Hindlimb muscle (tissue), 1 donor: Measurements from ENCODE around the gene TUBG2. TPM values are rescaled to one million over a fixed set of nuclear protein-coding genes. Genes with fewer than 3 reads are reported as not detected.
"Not testable (repeated sequence)": the region's sequence is repeated elsewhere in the genome, so short reads cannot be mapped to it uniquely, and the experiment has no call there.

Experiments
- DNase-seq: peaks from one replicate; pipeline ENCODE4 v3.0.0-alpha.2; 2013
- polyA plus RNA-seq: library from polyadenylated mRNA; unstranded; fragments of 120-200 nt; gene quantifications from one replicate; pipeline ENCODE4 v1.2.1, GENCODE V29; 2013; ENCODE audit not compliant: insufficient read length

Gene TUBG2
- polyA plus RNA-seq, 1 donor: 14.7 TPM

DNA sequence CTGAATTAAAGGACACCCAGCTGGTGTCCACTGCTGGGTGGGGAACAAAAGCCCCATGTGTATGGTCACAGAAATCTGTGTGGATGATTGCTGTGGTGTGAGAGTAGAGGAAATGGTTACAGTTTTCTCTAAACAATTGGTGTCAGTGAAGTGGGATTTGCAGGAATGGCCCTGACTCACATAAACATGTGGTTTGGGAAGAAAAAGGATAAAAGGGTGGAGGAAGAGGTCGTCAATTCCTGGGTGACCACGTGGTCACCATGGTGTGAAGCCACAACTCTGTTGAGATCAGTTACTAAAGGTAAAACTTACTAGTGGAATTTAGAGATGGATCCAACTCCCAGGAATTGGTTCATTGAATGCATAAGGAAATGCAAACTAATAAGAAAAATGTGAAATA lies 3.6 kb upstream of the TUBG2 start:
- DNase-seq: no peak

DNA sequence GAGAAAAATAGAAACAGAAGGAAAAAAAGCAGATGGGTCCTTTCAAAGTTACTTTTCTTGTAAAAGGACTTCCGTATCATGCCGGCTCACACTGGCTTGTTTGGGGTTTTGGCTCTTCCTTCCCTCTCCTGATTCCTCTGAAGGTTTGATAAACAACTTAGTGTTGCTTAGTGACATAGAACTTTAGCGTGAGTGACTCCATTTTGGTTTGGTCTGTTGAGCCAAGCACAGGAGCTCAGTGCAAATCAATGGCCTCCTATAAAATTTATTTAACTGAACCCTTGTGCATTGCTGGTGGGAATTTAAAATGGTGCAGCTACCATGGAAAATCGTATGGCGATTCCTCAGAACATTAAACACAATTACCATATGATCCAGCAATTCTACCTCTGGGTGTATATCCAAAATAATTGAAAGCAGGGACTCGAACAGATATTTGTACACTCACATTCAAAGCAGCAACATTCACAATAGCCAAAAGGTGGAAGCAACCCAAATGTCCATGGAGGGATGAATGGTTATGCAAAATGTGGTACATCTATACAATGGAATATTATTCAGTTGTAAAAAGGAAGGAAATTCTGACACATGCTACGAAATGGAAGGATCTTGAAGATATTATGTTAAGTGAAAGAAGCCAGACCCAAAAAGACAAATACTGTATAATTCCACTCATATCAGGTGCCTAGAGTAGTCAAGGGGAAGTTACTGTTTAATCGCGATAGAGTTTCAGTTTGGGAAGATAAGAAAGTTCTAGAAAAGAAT lies 1.1 kb upstream of the TUBG2 start:
- DNase-seq: no peak

DNA sequence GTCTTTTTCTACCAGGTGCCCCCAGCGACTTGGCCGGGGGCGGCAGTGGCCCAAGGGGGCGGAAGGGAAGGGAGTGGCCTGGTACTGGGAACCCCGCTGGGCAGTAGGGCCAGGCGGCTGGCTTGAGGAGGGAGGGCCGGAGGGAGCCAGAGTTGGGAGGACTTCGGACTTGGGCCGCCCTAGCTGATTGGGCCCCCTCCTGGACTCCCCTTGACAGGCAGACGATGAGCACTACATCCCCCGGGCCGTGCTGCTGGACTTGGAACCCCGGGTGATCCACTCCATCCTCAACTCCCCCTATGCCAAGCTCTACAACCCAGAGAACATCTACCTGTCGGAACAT lies 819 bp downstream of the TUBG2 start:
- DNase-seq: not testable (repeated sequence)

DNA sequence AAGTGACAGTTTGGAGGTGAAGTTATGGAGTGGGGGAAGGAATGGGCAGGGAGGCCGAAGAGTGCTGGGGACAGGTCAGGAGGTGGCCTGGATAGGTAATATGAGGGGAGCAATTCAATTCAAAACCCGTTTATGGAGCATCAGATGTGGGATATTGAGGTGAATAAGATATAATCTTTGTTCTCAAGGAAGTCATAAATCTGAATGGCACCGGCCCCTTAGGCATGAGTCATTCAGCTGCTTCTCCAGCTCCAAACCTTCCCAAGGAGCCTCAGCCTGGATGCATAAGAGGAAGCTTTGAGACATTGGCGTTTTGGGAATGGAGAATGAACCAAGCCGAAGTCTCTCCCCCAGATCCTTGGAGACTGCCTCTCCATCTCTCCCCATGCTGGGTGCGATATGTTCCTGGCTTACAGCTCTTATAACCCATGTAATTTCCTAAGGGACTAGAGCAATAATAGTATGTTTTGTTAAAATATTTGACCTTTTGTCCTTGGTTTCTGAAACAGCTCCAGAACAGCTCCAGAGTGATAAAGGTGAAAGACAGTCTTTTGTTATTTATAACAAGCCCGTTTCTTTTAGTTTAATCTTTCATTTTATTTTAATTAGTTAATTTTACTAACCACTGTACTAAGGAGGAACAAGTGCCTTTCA lies 1.7 kb downstream of the TUBG2 start:
- no peak for DNase-seq

DNA sequence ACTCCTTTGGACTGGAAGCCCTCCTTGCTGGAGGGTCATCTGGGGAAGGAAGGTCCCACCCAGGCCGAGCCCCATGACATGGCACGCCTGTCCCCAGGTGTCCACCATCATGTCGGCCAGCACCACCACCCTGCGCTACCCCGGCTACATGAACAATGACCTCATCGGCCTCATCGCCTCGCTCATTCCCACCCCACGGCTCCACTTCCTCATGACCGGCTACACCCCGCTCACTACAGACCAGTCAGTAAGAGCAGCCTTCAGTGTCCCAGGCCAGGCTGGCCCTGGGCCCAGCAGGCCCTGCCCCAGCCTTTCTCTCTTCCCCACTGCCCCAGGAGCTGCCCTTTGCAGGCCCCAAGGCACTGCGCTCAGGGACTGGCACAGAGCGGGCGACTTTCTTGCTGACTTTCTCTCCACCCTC lies 6.5 kb downstream of the TUBG2 start:
- DNase-seq: no peak

DNA sequence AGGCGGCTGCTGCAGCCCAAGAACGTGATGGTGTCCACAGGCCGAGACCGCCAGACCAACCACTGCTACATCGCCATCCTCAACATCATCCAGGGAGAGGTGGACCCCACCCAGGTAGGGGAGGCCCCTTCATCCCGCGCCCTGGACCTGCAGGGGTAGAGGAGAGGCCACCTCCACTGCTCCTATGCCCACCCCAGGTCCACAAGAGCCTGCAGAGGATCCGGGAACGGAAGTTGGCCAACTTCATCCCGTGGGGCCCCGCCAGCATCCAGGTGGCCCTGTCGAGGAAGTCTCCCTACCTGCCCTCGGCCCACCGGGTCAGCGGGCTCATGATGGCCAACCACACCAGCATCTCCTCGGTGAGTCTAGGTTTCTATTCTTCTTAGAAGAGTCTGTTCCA lies 7.0 kb downstream of the TUBG2 start:
- DNase-seq: not testable (repeated sequence)

DNA sequence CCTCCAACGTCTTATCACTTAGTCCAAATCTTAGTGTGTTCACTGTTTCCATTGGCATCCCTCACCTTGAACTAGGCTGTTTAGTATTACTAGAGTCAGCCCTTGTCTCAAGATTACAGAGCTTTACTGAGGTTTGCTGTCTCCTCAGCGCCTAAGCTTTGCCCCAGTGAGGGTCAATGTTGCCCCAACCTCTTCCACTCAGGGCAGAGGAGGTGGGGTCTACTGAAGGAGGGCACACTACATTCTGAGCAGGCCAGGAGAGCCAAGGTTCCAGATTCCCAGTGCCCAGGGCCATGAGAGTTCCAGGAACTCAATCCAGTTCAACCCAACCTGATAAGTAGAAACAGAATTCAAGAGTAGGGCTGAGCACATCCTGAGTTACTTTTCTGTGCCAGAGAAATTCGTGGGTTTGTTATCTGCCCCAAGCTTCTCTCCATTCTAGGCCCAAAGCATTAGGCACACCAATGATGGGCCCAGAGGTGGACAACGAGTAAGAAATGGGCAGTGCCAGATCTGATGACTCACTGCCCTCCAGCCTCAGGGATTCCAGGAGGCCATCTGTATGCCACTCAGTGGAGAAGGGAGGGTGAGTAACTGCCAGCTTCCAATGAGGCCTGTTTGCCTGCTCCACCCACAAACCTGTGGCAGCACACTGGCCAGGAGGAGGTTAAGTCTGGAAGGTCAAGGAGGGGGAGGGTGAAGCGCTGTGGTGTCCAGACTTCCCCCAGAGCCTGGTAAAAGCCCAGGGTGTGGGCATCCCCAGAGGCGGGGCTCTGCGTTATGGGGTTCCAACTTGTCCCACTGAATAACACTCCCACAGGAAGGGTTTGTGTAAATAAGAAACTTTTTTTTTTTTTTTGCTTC lies 8.2 kb downstream of the TUBG2 start:
- no peak for DNase-seq

DNA sequence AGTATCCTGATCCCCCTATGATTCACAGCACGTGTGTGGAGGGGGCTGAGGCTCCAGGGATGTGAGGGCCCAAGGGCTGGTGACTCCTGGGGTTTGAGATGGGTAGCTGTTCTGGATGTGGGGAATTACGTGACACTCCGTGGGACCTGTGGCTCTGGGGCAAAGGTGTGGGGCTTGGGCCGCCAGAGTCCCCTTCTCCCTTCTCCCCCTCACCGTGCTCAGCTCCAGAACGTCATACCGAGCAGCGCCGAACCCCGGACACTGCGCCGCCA lies 10.6 kb downstream of the TUBG2 start:
- no peak for DNase-seq

DNA sequence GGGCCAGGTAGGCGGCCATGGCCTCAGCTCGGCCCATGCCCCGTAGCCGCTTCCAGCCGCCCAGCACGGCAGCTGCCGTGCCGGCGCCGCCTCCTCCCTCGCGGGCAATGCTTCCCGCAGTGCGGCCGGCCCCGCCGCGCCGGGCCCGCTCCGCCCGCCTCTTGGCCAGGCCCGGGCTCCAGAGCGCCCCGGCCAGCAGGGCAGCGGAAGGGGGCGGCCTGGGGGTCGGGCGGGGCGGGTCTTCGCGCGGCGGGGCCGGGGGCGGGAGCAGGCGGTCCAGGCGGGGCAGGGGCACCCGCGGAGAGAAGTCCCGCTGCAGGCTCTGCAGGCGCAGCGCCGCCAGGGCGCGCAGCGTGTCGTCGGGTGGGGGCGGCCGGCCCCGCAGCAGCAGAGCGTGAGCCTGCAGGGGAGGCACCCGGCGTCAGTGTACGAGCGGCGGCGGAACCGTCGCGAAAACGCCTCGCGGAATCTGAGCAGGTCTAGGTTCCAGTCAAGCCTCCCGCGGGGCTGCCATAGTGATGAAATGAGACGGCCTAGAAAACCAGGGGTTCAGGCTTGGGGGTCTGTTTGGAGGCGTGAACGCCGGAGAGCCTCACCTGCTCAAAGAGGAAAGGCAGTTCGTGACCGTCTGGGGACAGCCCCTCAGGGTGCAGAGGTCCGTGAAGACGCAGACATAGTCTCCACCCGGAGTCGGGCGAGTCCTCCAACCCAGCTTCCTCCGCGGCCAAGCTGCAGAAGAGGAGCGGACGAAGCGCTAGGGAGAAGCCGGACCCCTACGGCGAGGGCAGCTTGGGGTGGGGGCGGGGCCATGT lies 11.1 kb downstream of the TUBG2 start:
- DNase-seq: no peak

DNA sequence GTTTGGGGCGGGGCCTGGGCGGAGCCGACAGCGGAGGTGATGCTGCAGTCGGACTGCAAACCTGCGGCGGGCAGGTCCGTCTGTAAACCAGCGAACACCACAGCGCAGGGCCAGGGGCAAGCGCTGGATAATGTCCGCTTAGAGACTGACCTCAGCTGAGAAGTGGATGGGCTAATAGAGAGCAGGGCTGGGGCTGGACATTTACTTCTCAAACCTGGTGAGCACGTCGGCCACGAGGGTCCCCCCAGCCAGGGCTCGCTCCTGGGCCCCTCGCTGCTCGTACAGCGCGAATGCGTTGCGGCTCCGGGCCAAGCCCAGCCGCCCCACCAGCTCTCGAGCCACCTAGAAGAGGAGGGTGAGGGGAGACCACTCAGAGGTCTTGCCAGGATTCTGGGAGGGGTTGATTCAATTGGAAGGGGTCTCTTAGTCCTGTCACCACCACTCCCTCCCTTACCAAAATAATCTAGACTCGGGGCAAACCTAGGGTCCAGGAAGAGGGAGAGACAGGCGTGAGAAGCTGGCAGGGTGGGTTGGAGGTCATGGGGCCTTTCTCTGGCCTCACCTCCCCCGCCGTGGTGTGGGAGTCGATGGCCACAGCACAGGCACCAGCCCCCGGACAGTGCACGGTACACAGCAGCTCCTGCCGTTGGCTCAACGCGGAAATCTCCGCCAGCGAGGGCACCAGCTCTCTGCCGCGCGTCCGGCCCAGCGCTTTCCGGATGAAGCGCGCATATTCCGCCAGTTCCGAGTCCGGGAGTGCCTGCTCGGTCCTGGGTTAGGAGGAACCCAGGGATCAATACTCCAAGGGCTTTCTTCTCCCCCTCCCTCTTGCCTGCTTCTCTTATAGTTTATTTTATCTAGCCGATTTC lies 11.9 kb downstream of the TUBG2 start:
- DNase-seq: no peak

DNA sequence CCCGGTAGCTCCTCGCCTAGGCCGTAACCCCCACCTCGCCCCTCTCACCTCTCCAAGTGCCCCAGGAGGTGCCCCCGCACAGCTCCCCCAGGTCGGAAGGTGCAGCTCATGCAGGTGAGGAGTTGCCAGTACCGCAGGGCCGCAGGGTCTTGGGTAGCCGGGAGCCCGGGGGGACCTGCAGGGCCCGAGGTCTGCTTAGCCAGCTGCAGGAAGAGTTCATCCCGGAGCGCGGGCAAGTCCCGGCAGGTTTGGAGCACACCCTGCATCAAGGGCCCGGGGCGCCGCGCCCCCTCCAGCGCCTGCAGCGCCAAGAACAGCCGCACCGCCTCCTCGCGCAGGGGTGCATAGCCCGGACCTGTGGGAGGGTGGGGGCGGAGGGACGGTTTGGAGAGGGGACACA lies 13.0 kb downstream of the TUBG2 start:
- no peak for DNase-seq

DNA sequence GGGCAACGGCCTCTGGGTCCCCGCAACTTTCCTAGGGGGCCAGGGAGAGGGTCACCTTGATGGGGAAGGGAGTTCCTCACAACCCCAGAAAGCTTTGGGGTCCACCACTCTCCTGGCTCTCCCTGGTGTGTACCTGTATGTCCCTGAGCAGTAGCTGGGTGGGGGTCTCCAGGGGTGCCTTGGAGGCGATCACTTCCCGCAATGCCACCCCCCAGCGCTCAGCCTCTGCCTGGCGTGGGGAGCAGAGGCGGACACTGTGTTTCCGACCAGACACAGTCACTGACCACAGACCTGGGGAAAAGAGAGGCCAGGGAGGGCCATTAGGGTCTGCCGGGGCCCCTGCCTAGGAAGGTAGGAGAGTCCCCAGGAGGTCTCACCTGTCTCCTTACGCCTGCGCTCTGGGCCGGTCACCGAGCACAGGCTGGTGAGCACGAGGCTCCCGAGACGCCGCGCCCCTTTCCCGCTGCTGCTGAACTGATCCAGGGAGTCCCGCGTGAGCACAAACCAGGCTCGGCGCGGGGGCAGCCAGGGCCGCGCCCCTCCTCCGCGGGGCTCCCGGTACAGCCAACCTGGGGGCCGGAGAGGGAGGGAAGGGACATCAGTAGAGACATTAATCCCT lies 14.3 kb downstream of the TUBG2 start:
- DNase-seq: no peak

DNA sequence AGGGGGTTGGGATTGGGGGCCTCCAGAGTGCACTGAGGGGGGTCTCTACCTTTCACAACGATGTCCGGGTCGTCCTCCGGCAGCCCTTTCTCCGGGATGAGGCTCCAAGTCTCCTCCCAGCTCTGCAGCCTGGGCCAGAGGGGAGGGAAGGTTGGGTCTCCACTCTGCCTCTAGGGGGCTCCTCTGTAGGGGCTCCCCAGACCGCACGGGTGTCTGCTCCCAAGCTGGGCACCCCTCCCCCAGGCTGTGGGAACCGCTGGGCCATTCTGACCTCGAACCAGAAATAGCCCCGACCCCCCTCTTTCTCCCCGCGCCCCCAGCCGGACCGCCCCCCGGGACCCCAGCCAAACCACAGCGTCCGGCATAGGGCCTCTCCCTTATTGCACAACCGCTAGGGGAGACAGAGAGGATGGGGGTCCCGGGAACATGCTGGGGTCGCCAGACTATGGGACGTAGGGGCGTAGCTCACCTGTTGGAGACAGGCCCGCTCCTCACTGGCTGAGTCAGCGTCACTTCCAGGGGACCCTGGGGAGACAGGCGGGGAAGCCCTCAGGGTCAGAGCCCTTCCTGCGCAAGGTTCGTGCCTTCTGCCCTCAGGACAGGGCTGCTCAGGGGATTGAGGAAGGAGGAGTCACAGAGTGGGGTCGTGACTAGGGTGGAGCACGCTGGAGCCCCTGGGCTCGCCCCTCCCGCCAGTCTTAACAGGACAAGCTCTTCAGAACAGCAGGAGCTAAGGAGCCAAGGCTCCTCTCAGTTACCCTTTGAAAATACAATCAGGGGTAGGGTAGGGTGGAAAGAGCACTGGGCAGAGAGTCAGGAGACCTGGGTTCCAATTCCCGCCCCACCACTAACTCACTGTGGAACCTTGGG lies 15.0 kb downstream of the TUBG2 start:
- peak; percentile 51 for DNase-seq

DNA sequence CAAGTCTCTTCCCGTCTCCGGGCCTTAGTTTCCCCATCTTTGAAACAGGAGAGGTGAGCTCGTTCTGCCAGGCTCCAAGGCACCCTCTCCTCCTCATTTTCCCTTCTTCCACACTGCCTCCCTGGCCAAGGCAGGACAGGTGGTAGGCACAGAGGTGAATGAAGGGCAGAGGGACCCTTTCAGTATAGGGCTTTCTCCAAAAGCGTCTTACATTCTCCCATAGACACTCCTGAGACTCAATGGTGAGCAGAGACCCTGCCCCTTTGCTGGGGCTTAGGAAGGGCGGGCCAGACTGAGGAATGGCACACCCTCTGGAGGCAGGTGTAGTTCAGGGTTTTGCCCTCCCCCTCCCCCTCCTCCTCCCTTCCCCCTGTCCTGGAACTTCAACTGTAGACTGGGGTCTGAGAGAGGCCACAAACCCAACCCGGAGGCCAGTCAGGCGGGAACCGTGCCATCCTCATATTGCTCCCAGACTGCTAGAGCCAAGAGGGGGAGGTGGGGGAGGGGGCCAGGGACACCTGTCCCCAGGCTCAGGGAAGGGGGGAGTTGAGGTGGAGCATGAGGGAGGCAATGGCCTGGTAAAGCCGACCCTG lies 15.8 kb downstream of the TUBG2 start:
- no peak for DNase-seq

DNA sequence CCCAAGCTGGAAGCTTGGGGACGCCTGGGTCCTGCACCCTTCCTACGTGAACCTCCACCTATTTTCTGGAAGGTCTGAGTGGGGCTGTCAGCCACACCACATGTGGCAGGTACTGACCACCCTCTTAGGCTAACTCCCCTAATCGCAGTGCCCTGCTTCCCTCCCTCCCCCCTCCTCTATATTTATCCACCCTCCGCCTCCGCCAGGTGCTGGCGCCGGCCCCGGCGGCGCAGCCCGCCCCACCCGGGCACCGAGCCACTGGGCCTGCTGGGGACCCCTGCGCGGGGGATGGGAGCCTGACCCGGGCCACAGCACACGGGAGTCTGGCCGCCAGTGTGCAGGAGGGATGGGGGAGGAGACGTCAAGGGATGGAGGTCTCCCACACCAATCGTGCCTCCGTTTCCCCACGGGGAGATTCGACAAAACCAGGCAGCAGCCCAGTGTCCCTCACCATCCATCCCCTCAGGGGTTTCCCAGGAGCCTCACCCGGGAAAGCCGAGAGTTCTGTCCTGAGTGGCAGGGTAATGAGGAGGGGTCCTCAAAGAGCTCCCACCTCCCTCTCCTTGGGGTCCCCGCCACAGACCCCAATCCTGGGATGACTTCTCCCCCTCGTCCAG lies 16.4 kb downstream of the TUBG2 start:
- no peak for DNase-seq

DNA sequence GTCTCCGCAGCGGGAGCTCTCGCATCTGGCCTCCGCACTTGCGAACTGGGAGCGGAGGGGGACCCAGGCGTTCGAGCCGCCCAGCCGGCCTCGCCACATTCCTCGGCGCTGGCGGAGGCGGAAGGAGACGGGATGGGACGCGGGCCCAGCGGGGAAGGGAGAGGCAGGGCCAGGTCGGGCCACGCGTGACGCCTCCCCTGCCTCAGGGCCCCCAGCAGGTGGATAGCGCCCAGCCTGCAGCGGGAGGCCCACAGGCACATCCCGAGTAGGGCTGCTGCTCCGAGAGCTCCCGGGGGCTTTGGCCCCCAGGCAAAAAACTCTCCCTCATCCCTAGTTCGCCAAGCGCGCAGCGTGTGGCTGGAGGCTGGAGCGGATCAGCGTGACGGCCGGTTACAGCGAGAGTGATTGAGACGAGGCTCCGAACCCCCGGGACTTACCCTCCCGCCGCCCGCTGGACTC lies 16.9 kb downstream of the TUBG2 start:
- DNase-seq: no peak

DNA sequence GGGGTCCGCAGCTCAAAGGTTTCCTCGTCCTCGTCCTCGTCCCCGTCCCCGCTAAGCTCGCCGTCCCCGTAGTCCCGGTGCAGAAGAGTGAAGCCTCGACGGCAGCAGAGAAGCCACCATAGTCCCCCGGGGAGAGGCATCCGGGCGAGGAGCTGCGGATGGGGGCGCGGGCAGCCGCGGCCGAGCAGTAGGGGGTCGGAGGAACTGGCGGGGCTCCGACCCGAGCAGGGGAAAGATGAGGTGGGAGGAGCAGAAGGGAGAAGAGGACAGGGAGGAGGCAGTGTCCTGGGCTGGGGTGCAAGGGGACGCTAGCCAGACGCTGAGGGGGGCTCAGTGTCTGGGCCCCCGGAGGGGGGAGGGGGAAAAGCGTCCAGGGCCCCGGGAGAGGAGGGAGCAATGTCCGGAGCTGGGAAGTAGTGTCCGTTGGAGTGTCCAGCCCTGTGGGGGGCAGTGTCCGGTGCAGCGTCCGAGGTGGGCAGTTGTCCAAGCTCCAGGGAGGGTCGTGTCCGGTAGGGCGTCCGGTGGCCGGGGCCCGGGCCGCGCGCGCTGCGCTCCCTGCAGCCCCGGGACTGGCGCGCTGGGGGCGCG lies 17.4 kb downstream of the TUBG2 start, which contains the start of gene PLEKHH3:
TSS of gene PLEKHH3 (minus strand) at position 571 of the 588 bp plus-strand sequence. CDS start at position 140, 431 bp downstream.
- DNase-seq: no peak

DNA sequence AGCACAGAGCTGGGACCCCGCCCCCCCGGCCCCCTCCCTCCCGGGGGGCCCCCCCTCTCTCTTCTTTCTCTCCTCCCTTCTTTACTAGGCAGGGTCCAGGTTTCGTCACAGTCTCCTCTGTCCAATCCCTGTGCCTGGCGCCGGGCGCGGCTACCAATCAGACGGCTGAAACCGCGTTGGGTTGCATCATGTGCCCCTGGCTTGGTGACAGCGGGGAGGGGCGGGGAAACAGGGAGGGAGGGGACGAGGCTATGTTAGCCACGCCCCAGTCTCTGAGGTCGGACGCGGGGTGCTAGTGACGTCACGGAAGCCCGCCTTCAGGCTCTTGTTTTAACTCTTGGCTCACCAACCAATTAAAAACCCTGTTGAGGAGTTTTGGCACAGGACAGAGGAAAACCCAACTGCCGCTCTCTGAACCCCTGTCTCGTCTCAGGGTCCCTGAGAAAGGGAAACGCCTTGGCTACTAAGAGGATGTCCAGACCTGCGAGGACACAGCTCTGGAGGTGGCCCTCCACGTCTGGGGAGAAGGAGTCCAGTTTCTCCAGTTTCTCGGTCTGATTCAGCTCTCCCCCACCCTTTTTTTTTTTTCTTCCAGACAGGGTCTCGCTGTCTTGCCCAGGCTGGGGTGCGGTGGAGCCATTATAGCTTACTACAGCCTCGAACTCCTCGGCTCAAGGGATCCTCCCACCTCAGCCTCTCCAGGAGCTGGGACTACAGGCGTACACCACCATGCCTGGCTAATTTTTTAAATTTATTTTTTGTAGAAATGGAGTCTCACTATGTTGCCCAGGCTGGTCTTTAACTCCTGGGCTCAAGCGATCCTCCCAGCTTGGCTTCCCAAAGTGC lies 18.2 kb downstream of the TUBG2 start:
- peak; percentile 100 for DNase-seq
